ENCODE measurements around the gene UGCG.

DNA sequence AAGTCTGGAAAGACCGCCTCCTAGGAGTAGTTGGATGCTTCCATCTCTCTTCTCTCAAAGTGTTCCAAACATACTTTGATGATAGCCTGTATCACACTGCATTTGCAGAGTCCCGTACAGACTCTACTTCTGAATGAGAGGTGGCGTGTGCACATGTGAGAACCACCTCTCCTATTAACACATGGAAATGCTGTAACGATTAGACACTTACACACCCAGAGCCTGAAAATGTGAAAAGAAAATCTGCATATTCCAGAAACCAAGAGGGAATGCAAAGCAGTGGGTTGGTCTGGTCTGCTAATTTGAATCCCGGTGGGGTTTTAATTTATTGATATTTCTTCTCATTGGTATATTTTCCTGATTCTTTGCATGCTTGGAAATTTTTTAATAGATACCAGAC, 10.5 kb downstream of the UGCG start:
- TF ChIP-seq, protein P1, sequence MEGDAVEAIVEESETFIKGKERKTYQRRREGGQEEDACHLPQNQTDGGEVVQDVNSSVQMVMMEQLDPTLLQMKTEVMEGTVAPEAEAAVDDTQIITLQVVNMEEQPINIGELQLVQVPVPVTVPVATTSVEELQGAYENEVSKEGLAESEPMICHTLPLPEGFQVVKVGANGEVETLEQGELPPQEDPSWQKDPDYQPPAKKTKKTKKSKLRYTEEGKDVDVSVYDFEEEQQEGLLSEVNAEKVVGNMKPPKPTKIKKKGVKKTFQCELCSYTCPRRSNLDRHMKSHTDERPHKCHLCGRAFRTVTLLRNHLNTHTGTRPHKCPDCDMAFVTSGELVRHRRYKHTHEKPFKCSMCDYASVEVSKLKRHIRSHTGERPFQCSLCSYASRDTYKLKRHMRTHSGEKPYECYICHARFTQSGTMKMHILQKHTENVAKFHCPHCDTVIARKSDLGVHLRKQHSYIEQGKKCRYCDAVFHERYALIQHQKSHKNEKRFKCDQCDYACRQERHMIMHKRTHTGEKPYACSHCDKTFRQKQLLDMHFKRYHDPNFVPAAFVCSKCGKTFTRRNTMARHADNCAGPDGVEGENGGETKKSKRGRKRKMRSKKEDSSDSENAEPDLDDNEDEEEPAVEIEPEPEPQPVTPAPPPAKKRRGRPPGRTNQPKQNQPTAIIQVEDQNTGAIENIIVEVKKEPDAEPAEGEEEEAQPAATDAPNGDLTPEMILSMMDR (IDR thresholded peaks at IDR 0.05; ENCODE audit: insufficient read depth, low read length, poor library complexity, severe bottlenecking): no peak
- TF ChIP-seq EZH2phosphoT487 (conservative IDR thresholded peaks at IDR 0.05; ENCODE audit: low read length): no peak

Data from SU-DHL-6 (cell line).